HG02763 (cell line): ENCODE results near the gene BMP5.
"Not testable (repeated sequence)": the region's sequence is repeated elsewhere in the genome, so short reads cannot be mapped to it uniquely, and the experiment has no call there.

Experiments used
- ATAC-seq: cut with Tn5 transposase; IDR thresholded peaks from one replicate; pipeline ENCODE4 v1.9.1; 2021; ENCODE audit warnings: mild to moderate bottlenecking, moderate library complexity; ENCODE audit not compliant: unreplicated experiment

Gene BMP5

DNA sequence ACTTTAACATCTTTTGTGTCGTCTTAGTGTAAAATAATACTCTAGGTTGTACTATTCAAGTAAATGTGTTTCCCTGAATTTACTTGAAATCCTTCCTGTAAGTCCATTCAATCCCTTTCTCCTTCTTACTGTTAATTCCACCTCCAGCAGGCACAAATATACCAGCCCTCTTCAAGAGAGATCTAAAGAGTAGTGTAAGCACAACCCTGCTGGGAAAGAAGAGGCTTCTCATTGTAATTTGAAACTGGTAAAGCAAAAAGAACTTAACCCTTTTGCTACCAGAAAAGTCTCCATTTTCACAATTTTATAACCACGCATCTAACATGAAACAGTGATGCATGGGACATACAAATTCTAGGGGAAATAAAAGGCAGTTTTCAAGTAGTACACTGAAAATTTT, at the start of gene BMP5:
Gene BMP5 (minus strand): TSS at position 191 of the 400 bp plus-strand sequence. CDS start 725 bp downstream, outside the sequence.
- no peak for ATAC-seq

- ATAC-seq, result no peak
These were observed 47.0 kb upstream of the BMP5 start for GRCh38 chr6:55922406-55922805.

- ATAC-seq, result no peak
These were observed 44.4 kb upstream of the BMP5 start for GRCh38 chr6:55919716-55920308.

DNA sequence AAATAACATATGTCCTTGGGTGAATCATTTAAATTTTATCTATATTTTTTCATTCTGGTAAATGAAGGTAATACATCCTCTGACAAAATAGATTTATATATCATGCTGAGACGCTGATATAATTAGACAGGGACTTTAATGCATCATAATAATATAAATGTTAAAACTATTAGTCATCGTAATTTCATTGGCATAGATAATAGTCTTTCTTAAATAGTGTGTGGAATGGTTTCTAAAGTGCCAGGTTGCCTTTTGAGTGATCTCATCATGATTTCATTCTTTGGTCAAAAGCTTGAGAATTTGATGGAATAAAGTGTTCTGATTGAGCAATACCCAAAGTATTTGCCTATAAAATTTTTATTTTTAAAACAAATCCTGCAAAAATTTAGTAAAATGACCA, 43.2 kb upstream of the BMP5 start:
- ATAC-seq, result no peak

DNA sequence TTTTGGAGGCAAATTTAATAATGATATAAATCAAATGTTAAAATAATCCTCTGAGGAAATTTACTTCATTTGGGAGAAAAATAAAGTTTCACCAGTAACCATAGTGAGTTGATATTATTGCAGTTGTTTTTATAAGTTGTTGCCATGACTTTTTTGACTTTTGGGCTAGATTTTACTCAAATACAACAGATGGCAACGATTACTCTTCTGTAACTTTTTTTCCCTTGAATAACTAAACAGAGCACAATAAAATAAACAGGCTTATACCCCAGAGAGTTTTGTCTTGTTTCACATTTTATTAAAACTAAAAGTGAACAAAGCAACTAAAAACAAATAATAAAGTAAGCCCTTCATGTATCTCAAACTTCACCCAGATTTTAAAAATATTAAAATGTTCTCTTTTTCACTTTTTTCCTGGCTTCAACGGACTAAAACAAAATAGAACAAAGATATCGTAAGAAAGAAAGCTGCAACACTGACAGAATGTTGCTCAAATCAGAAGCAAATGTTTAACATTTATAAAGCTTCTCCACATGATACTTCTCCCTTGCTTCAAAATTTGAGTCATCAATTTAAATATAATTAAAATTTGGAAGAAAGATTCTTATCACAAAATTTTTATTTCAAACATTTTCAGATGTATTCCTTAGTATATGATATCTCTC, 42.5 kb upstream of the BMP5 start:
- ATAC-seq, result no peak

DNA sequence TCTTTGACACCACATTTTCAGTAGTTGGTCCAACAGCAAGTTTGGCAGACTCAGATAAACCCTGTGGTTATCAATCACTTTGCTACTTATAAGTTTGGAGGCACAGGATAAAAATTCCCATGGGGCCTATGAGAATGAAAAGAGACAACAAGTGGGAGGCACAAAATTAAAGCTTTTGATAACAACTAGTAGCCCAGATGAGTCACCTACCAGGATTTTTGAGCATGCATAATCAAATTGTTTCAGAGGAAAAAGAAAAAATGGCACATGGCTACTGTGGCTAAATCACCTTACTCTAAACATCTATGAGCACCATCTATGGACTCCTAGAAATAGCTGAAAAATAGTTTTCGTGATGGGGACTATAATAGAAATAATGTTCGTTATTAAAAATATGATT, 40.8 kb upstream of the BMP5 start:
- no peak for ATAC-seq

GRCh38 chr6:55913228-55914195, 38.1 kb upstream of the BMP5 start:
- ATAC-seq, result no peak

DNA sequence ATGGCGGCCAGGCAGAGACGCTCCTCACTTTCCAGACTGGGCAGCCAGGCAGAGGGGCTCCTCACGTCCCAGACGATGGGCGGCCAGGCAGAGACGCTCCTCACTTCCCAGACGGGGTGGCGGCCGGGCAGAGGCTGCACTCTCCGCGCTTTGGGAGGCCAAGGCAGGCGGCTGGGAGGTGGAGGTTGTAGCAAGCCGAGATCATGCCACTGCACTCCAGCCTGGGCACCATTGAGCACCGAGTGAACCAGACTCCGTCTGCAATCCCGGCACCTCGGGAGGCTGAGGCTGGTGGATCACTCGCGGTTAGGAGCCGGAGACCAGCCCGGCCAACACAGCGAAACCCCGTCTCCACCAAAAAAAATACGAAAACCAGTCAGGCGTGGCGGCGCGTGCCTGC, 35.1 kb upstream of the BMP5 start:
- not testable (repeated sequence) for ATAC-seq

- not testable (repeated sequence) for ATAC-seq
These were observed 34.5 kb upstream of the BMP5 start for GRCh38 chr6:55909911-55910310.

DNA sequence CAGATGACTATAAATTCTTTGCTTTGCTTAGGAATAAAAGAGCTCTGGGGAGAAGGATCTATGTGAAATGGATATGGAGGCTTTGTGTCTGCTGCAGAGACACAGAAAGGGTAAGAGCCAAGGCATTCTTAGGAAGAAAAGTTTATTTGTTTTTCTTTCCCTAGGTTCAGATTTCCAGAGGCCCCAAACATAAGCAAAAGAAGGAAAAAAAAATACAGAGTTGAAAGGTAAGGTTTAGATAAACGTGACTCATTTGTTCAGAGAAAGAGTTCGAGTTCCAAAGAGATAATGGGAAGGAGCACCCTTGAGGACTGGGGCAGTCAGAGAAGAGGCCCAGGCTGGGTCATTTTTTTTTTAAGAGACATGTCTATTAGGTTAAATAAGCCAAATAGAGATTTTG, 27.4 kb upstream of the BMP5 start:
- no peak for ATAC-seq

DNA sequence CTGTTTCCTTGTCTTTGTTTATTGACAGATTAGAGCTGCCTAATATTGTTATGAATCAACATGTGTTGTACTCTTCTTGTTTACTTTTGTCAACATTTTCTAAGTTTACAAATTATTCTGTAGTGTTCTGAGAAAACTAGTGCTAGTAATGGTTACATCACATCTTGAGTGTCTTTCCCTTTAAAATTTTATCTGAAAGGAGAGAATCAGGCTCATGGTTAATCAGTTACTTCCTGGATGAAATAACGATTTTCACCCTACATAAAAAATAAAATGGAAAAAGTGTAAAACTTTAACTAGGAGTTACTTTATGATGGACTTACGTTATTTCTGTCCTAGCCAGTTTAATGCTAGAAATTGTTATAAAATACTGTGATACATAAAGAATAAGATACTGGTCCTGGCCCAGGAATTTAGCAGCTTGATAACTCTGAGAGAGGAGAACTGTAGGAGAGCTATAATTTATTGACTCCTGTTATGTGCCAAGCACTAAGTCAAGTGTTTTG, 26.4 kb upstream of the BMP5 start:
- no peak for ATAC-seq

- no peak for ATAC-seq
These were observed 23.0 kb upstream of the BMP5 start for GRCh38 chr6:55898342-55898741.

- no peak for ATAC-seq
These were observed 22.0 kb upstream of the BMP5 start for GRCh38 chr6:55897346-55897745.

DNA sequence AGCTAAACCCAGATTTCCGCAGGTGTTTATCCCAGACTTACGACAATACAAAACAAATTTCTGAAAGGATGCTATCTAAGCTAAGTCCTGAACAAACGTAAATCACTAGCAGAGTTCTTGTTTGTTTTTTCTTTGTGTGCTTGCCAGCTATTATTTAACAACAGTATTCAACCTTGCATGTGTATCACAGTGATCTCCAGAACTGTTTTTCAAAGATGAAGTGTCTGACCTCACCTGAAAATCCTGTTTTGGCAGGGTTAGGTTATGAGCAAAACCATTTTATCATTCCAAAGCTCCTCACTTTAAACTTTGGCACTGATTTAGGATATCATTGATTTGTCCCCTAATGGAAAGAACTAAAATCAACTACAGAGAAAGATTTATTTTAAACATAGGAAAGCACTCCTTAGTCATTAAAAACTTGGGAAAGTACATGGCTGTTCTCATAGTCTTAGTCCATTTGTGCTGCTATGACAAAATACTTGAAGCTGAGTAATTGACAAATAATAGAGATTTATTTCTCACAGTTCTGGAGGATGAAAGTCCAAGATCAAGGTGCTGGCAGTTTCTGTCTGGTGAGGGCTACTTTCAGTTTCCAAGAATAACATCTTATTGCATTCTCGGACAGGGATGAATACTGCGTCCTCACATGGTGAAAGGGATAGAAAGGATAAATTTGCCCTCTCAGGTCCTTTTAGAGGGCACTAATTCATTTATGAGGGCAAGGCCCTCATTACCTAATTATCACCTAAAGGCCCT, 20.8 kb upstream of the BMP5 start:
- no peak for ATAC-seq

DNA sequence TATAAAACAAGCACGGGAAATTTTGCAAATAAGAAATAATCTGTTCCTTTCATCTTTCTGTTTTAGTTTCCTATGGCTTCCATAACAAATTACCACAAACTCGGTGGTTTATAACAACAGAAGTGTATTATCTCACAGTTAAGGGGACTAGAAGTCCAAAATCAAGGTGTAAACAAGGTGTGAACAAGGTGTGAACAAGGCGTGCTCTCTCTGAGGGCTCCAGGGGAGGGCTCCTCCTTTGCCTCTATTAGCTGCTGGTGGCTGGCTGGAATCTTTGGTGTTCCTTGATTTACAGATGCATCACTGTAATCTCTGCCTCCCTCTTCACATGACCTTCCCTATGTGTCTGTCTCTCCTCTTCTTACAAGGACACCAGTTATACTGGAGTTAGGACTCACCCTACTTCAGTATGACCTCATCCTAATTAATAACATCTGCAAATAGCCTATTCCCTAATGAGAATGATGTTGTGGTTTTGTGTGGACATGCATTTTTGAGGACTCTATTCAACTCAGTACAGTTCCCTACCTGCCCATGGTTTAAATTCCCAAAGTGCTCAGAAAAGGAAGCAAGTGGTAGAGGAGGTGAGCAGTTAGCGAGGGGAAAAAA, 17.5 kb upstream of the BMP5 start:
- ATAC-seq, result no peak

DNA sequence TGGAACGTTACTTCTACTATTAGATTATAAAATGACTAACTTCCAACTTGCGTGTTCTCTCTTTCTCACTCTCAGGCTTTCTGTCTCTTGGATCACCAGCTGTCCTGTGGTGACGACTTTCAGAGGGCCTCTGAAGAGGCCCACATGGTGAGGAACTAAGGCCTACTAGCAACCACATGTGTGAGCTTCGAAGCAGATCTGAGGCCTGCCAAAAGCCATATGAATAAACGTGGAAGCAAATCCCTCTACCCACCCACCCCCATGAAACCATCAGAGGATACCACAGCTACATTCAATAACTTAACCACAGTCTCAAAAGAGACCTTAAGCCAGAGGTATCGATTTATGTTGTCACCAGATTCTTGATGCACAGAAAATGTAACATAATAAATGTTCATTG, 13.5 kb upstream of the BMP5 start:
- ATAC-seq, result no peak

DNA sequence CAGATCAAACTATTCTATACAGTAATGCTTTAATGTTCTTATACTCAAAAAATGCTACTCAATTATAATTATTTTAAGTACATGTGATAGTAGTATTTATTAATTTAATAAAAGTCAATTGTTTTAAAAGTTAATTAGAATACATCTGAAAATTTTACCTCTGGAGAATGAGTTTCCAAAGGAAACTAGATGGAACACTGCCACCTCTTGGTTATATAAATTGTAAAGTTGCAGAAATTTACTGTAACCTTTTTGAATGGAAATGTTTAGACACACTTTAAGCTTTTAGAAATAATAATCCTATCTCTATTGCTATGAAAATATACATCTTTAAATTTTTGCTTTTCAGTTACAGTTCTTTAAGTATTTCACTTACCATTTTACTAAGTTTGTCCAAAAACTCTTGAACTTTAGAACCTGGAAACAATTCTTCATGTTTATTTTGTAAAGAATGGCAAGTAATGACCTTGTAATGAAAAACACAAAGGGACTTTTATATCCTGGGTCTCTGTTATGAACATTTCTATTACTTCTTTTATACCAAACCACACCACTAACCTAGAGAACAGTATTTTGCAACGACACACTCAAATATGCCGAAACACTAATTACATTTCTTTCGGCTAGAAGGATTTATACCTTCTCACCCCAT, 10.9 kb upstream of the BMP5 start:
- no peak for ATAC-seq

DNA sequence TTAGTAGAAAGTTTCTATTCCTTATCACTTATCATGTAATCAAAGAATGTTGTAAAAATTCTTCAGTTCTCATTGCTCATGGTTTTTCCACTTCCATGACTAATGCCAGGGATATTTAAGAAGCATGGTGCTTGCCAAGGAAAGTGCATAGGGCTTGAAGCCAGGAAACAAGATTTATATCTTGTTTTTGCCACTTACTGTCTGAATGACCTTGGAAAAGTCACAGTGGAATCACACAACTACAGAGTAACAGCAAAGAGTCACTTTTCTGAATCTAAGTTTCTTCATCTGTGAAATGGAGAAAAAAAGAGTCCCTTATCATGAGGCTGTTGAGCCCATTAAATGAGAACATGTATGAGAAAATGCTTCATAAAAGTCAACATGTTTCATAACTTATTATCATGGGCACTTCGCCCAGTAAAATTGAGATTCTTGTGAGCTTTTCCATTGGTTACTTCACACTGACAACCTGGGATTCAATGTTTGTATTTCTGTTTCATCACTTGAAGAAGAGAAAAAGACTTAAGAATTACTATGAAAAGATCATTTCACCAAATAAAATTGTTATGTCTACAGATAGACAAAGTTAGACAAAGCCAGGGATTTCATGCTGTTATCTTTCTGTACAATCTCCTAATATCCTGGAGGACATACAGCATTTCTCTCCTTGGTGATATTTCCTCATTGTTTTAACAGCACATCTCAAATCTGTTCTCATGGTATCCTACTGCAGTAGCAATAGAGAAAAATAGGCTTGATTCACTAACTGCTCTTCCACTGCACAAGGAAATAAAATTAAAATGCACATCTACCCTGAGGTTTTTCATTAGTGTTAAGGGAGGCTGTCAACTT, 7.6 kb upstream of the BMP5 start:
- no peak for ATAC-seq

DNA sequence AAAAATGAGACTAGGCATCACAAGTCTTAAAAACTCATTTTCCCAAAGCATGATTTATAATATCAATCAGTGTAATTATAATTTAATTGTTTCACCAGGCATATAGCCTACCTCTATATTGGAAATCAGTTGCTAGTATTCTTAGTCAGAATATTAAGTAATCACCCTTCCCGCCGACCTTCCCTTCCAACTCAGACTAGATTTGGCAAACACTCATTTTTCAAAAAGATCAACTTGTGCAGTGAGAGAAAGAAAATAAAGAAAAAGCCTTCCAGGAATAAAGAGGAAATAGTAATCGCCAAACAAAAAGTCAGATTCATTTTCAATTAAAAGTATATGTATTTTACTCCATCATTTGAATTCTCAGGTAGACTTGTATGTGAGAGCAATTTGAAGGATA, 1.9 kb upstream of the BMP5 start:
- no peak for ATAC-seq
